Endothelial cell of umbilical vein (primary cell): Measurements from ENCODE around the gene IFNA1. TPM values are rescaled to one million over a fixed set of nuclear protein-coding genes. Genes with fewer than 3 reads are reported as not detected.

Experiments used
- BruUV-seq: library from RNA; stranded (reverse); fragments of 400-500 nt; replicated peaks from 2 replicates; lab custom pipeline; 2021; lab: Mats Ljungman, UMichigan
- CTCF ChIA-PET: fragments of 300-600, 350-600 bp; sonication (Branson Sonifier 250); formaldehyde crosslinking; loops from one replicate; lab custom pipeline; 2021; ENCODE audit warnings: antibody characterized with exemption, inconsistent platforms; lab: Charles Lee
- POLR2A ChIA-PET: fragments of 300-600, 350-600 bp; sonication (Branson Sonifier 250); formaldehyde crosslinking; loops from one replicate; lab custom pipeline; 2021; ENCODE audit warnings: antibody characterized with exemption, inconsistent platforms; lab: Charles Lee
- DNase-seq: peaks from one replicate; pipeline ENCODE4 v3.0.0-alpha.2; 2011; ENCODE audit warnings: low read depth, low spot score
- FAIRE-seq: peaks from 2 replicates; lab custom pipeline; 2011; peaks lifted over from hg19 to GRCh38; lab: Jason Lieb, UNC
- H2AFZ ChIP-seq: 2 replicates; pipeline ENCODE4 v1.6.0; 2012; ENCODE audit warnings: low read depth, low read length, control low read depth, inconsistent platforms
- H3K27ac ChIP-seq: 2 replicates; pipeline ENCODE4 v1.5.1; 2011; ENCODE audit warnings: low read depth, mild to moderate bottlenecking, control low read depth, low read length, moderate library complexity; ENCODE audit not compliant: insufficient read depth
- H3K27me3 ChIP-seq, 2 experiments: 2 replicates each; pipeline versions ENCODE4 v1.6.0 to v1.6.1; 2011; ENCODE audit warnings: low read length in 2 of 2, mixed read lengths in 1 of 2; ENCODE audit not compliant: control insufficient read depth in 2 of 2, insufficient read depth in 2 of 2
- H3K36me3 ChIP-seq, 2 experiments: 2 replicates in 1 of 2; 3 replicates in 1 of 2; pipeline ENCODE4 v1.5.1; 2011; ENCODE audit warnings: low read length in 2 of 2, mild to moderate bottlenecking in 1 of 2, moderate library complexity in 1 of 2; ENCODE audit not compliant: control insufficient read depth in 2 of 2, insufficient read depth in 2 of 2; ENCODE audit errors: extremely low read depth in 1 of 2
- H3K4me1 ChIP-seq: 3 replicates; pipeline ENCODE4 v1.5.1; 2011; ENCODE audit warnings: mild to moderate bottlenecking, low read length; ENCODE audit not compliant: control insufficient read depth, insufficient read depth; ENCODE audit errors: extremely low read depth
- H3K4me2 ChIP-seq: 2 replicates; pipeline ENCODE4 v1.6.1; 2011; ENCODE audit warnings: low read length, control low read depth, mixed read lengths; ENCODE audit not compliant: insufficient read depth
- H3K4me3 ChIP-seq, 3 experiments: fragments of 200-600 bp in 1 of 3; sonication (generic), shearing (Covaris generic) in 1 of 3; replicated peaks in 1 of 3; 2 replicates each; pipeline ENCODE4 v1.5.1; 2011 to 2016; ENCODE audit warnings: control low read depth in 3 of 3, low read length in 3 of 3, mild to moderate bottlenecking in 2 of 3, inconsistent platforms in 1 of 3, low read depth in 1 of 3, moderate library complexity in 1 of 3; ENCODE audit not compliant: insufficient read depth in 1 of 3
- H3K79me2 ChIP-seq: 2 replicates; pipeline ENCODE4 v1.6.0; 2012; ENCODE audit warnings: low read length, inconsistent platforms; ENCODE audit not compliant: control insufficient read depth, insufficient read depth
- H3K9ac ChIP-seq: replicated peaks from 2 replicates; pipeline ENCODE3; 2011; ENCODE audit warnings: low read length, control low read depth; ENCODE audit not compliant: insufficient read depth; ENCODE audit errors: extremely low read depth
- H3K9me1 ChIP-seq: replicated peaks from 3 replicates; pipeline ENCODE4 v1.6.0; 2011; ENCODE audit warnings: mild to moderate bottlenecking, low read length; ENCODE audit not compliant: control insufficient read depth, insufficient read depth; ENCODE audit errors: extremely low read depth
- H3K9me3 ChIP-seq: replicated peaks from 2 replicates; pipeline ENCODE4 v1.5.1; 2012; ENCODE audit warnings: low read length, inconsistent platforms; ENCODE audit not compliant: control insufficient read depth, insufficient read depth
- H4K20me1 ChIP-seq: replicated peaks from 2 replicates; pipeline ENCODE3; 2011; ENCODE audit warnings: mild to moderate bottlenecking, low read length; ENCODE audit not compliant: control insufficient read depth, insufficient read depth; ENCODE audit errors: extremely low read depth
- CTCF ChIP-seq, 2 donors: IDR thresholded peaks; 1 replicate in 1 of 2; 2 replicates in 1 of 2; pipeline ENCODE4 v1.5.1; 2011; ENCODE audit warnings: low read length in 2 of 2, mild to moderate bottlenecking in 2 of 2, moderate library complexity in 2 of 2, control low read depth in 1 of 2, inconsistent platforms in 1 of 2, low read depth in 1 of 2; ENCODE audit not compliant: insufficient read depth in 1 of 2; ENCODE audit errors: extremely low read depth in 1 of 2
- EZH2 ChIP-seq: IDR thresholded peaks from 2 replicates; pipeline ENCODE4 v1.6.1; 2012; ENCODE audit warnings: borderline replicate concordance, low read depth, mild to moderate bottlenecking, moderate library complexity, low read length, inconsistent platforms; ENCODE audit not compliant: severe bottlenecking
- FOS ChIP-seq: IDR thresholded peaks from 2 replicates; pipeline ENCODE4 v1.6.1; 2011; ENCODE audit warnings: mild to moderate bottlenecking, low read length, moderate library complexity, borderline replicate concordance; ENCODE audit not compliant: insufficient read depth
- GATA2 ChIP-seq: IDR thresholded peaks from 2 replicates; pipeline ENCODE4 v1.7.0; 2011; ENCODE audit warnings: low read depth, mild to moderate bottlenecking, moderate library complexity, mixed read lengths, low read length; ENCODE audit not compliant: insufficient read length, insufficient read depth
- JUN ChIP-seq: IDR thresholded peaks from 2 replicates; pipeline ENCODE4 v1.6.1; 2011; ENCODE audit warnings: borderline replicate concordance, low read depth; ENCODE audit not compliant: insufficient read length, insufficient read depth
- MAX ChIP-seq: IDR thresholded peaks from 2 replicates; pipeline ENCODE4 v1.6.1; 2011; ENCODE audit not compliant: insufficient read depth, insufficient read length
- MYC ChIP-seq: IDR thresholded peaks from one replicate; pipeline ENCODE4 v1.6.1; 2011; ENCODE audit warnings: mild to moderate bottlenecking, low read depth, low read length
- POLR2A ChIP-seq: IDR thresholded peaks from 2 replicates; pipeline ENCODE4 v1.6.1; 2012; ENCODE audit warnings: low read depth, mild to moderate bottlenecking, control low read depth, low read length
- POLR2AphosphoS5 ChIP-seq: IDR thresholded peaks from 2 replicates; pipeline ENCODE4 v1.6.1; 2012; ENCODE audit warnings: low read depth, mild to moderate bottlenecking, control low read depth, low read length, moderate library complexity; ENCODE audit not compliant: insufficient read depth
- dilution Hi-C: fragments of 300-500 bp; cut with MboI; formaldehyde crosslinking; loops from one replicate; pipeline ENCODE4 v1.15.0; 2019; ENCODE audit warnings: low sequenced_read_pairs; ENCODE audit not compliant: extremely low pct_ligation_motif_present
- intact Hi-C: fragments of 100-400 bp; cut with micrococcal nuclease; formaldehyde crosslinking; loops from one replicate; pipeline ENCODE4 v1.10.0; 2022
- polyA plus RNA-seq, 4 experiments: library from polyadenylated mRNA; depleted of rRNA in 3 of 4; stranded (reverse) in 3 of 4; unstranded in 1 of 4; fragments of >200 nt; gene quantifications; 2 replicates each; pipeline versions ENCODE4 v1.2.1 to v1.2.3, GENCODE V29; 2011 to 2012; ENCODE audit warnings: missing spikeins in 1 of 4
- total RNA-seq: library from RNA; stranded (reverse); gene quantifications from 2 replicates; pipeline ENCODE4 v1.2.3, GENCODE V29; 2021

Gene IFNA1
- total and polyA plus RNA-seq, 2 donors (not counting 3 experiments of a cell fraction or from before 2014, with no cell fraction given) = not detected

- no peaks in the 10 kb centered on the region for H4K20me1 ChIP-seq
- dilution Hi-C loops (no loop called here), intact Hi-C loops (no loop called here)
- H3K4me3 ChIP-seq = no peak overlapping the region
- no peaks in the 10 kb centered on the region for H3K79me2 ChIP-seq
- H2AFZ ChIP-seq = no peak overlapping the region
- H3K27ac ChIP-seq = no peak overlapping the region
- ChIA-PET CTCF (interaction anchor here (1.3 to 1.7 kb wide), 2 partner anchors 21 to 94 kb away, joined by 3 to 7 read pairs; no protein-coding TSS in a partner anchor), POLR2A (no interaction called here)
- DNase-seq (no peak), FAIRE-seq (no peak)
- no peaks in the 10 kb centered on the region for H3K4me1 ChIP-seq
- H3K9ac ChIP-seq = no peak overlapping the region
- H3K36me3 ChIP-seq = no peaks in the 10 kb centered on the region
- H3K27me3 ChIP-seq = peaks cover 24 to 43% of the 10 kb centered on the region in 2 experiments
- TF ChIP-seq POLR2AphosphoS5 = no peak
- TF ChIP-seq MAX = no peak
- TF ChIP-seq EZH2 = no peak
- no peak for TF ChIP-seq GATA2
- no peak for TF ChIP-seq POLR2A
- TF ChIP-seq MYC = no peak
- TF ChIP-seq FOS = no peak
- TF ChIP-seq JUN = no peak
- no peak for TF ChIP-seq CTCF (IDR thresholded peaks at IDR 0.05; ENCODE audit: extremely low read depth in 1 of 2, insufficient read depth in 1 of 2, low read depth in 1 of 2, low read length in 2 of 2)
- H3K4me2 ChIP-seq = no peak overlapping the region
- H3K9me3 ChIP-seq = no peaks in the 10 kb centered on the region
- no peaks in the 10 kb centered on the region for H3K9me1 ChIP-seq
- no TSS peak for BruUV-seq
These were observed 27.1 kb upstream of the IFNA1 start for GRCh38 chr9:21413151-21413550.
